Adipose tissue (tissue), 3 donors: ENCODE measurements around the gene SOWAHC. TPM values are rescaled to one million over a fixed set of nuclear protein-coding genes. Genes with fewer than 3 reads are reported as not detected.
"Not testable (repeated sequence)": the region's sequence is repeated elsewhere in the genome, so short reads cannot be mapped to it uniquely, and the experiment has no call there.

Source experiments
- H3K27ac ChIP-seq: one replicate; pipeline ENCODE4 v1.5.1; 2013; ENCODE audit warnings: low read depth, low read length
- WGBS, 3 donors: extraction: QIAGEN DNeasy Blood & Tissue Kit; methylation state at CpG; one replicate each; pipeline ENCODE4 v1.1.7; 2013; 5-methylcytosine and 5-hydroxymethylcytosine counted together
- polyA plus RNA-seq, 3 donors: library from polyadenylated mRNA; stranded (reverse); fragments of 200-250 nt; gene quantifications; one replicate each; pipeline ENCODE4 v1.2.3, GENCODE V29; 2013
- donor health status: healthy with polysubstance abuse.
- donor health status: Bipolar disorder and iron deficiency.
- donor health status: healthy.

The SOWAHC gene
- polyA plus RNA-seq, 3 donors: 1.8 to 6.0 (median 5.3) TPM

DNA sequence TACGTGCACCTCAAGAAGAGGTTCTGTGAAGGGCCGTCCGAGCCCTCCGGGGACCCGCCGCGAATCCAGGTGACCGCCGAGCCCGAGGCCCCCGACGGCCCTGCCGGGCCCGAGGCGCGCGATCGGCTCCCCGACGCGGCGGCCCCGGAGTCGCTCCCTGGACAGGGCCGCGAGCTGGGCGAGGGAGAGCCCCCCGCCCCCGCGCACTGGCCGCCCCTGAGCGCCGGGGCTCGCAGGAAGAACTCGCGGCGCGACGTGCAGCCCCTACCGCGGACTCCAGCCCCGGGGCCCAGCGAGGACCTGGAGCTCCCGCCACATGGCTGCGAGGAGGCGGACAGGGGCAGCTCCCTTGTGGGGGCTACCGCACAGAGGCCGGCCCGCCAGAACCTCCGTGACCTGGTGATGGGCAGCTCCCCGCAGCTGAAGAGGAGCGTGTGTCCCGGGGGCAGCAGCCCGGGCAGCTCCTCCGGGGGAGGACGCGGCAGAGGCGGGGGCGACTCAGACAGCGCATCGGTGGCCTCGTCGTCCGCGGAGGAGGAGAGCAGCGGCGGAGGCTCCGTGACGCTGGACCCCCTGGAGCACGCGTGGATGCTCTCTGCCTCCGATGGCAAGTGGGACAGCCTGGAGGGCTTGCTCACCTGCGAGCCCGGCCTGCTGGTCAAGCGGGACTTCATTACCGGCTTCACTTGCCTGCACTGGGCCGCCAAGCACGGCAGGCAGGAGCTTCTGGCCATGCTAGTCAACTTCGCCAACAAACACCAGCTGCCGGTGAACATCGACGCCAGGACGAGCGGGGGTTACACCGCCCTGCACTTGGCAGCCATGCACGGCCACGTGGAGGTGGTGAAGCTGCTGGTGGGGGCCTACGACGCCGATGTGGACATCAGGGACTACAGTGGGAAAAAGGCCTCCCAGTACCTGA is 812 bp downstream of the SOWAHC start:
- 12 to 19% (median 14%) methylated on average over 70 to 90 of the region's 90 CpGs for WGBS, 3 donors
- no peak overlapping the region for H3K27ac ChIP-seq

GRCh38 chr2:109615637-109616144 is 1.5 kb downstream of the SOWAHC start:
- no peak overlapping the region for H3K27ac ChIP-seq
- WGBS, 3 donors: 62 to 77% (median 71%) methylated on average over 24 of the region's 24 CpGs

- no peak overlapping the region for H3K27ac ChIP-seq
- WGBS, 3 donors: 81 to 88% (median 84%) methylated on average over 5 of the region's 5 CpGs
Observed at GRCh38 chr2:109616184-109616583, 2.0 kb downstream of the SOWAHC start.

DNA sequence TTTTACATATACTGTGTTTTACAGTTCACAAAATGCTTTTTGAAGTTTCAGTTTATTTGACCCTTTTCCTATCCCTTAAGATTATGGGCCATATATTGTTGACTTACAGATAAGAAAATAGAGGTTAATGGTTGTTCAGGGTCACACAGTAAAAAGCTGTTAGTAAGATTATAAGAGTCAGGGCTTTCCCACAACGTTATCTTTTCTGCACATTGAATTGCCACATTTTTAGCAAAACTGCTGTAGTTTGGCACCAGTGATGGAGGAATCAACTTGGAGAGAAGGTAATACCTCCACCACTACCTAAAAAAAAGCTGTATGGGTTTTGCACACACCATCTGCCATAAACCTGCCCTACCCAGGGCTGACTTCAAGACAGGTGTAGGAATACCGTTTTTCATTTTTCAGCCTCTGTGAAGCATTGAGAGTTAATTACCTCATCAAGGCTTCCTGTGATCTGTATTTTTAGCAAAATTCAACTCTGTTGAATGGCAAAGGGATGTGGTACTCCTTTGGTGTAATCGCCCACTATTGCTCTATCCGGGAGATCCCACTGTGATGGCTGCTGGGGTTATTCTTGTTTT is 5.0 kb downstream of the SOWAHC start:
- H3K27ac ChIP-seq: no peak overlapping the region
- 71 to 89% (median 85%) methylated on average over 4 of the region's 4 CpGs for WGBS, 3 donors

- no peak overlapping the region for H3K27ac ChIP-seq
Observed at GRCh38 chr2:109623297-109623696, 9.1 kb downstream of the SOWAHC start.

DNA sequence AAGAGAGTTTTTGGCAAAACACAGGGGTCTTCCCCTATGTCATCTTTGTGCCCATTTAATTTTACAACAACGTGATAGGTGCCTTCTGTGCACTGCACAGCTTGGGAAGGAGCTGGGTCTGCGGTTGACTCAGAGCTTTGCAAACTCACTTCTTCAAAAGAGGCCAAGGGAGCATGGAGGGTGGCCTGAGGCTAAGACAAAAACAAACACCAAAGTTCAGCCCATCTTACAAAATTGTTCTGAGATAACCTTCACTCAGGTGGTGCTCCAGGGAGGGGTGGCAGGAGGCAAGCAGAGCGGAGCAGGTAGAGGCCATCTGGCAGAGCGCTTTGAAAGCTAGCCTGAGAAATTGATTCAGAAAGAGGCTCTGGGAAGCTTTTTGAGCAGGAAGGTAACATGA is 9.8 kb downstream of the SOWAHC start:
- H3K27ac ChIP-seq: no peak overlapping the region
- 94 to 98% (median 97%) methylated on average over 4 of the region's 4 CpGs for WGBS, 3 donors

More at GRCh38 chr2:109623297-109623696, 9.1 kb downstream of the SOWAHC start:
- WGBS, 3 donors: 47 to 79% (median 72%) methylated on average over 5 of the region's 5 CpGs

GRCh38 chr2:109624339-109624738 is 10.2 kb downstream of the SOWAHC start:
- H3K27ac ChIP-seq: no peak overlapping the region
- 75 to 87% (median 86%) methylated on average over 4 of the region's 4 CpGs for WGBS, 3 donors

DNA sequence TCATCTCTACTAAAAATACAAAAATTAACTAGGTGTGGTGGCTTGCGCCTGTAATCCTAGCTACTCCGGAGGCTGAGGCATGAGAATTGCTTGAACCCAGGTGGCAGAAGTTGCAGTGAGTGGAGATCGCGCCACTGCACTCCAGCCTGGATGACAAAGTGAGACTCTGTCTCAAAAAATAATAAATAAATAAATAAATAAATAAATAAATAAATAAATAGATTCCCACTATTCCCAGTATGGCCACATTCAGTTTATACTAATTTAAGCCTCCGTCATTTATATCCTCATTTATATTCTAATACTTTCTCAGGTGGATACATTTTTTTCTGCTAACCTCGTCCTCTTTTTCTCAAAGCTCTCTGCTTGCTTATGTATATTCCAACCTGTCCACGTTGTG is 14.2 kb downstream of the SOWAHC start:
- 78 to 90% (median 78%) methylated on average over 7 of the region's 7 CpGs for WGBS, 3 donors
- H3K27ac ChIP-seq: not testable (repeated sequence)

- H3K27ac ChIP-seq: no peak overlapping the region
- WGBS, 3 donors: 84 to 92% (median 85%) methylated on average over 3 of the region's 3 CpGs
Observed at GRCh38 chr2:109629867-109630266, 15.7 kb downstream of the SOWAHC start.

DNA sequence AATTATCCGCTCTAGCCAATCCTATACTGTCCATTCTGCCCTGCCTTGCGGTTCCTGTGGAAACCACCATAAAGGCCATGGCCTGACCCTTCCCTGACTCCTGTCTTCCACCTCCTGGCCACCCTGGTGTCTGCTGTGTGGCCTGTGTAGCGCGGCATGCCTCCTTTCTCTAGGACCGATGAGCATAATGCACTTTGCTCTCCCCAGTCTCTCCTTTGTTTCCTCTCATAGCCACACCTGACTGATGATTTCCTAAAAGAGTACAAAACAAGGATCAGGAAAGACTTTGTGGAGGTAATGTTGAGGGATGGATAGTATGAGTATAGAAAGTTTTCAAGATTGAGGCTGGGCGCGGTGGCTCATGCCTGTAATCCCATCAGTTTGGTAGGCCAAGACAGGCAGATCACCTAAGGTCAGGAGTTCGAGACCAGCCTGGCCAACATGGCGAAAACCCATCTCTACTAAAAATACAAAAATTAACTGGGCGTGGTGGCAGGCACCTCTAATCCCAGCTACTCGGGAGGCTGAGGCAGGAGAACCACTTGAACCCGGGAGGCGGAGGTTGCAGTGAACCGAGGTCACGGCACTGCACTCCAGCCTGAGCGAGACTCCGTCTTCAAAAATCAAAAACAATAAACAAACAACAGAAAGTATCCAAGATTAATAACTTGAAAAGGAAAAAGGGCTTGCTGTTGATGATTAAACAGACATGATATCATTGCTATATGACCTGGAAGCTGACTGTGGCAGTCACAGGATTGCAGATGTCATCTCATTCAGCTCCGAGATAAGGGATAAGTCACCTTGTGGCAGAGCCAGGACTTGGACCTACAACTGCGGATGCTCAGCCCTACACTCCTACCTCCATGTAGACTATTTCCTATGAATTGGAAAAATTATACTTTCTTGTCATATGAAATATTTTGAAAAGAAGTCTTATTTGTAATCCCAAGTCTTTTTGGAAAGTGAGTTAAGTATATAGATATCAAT is 16.6 kb downstream of the SOWAHC start:
- H3K27ac ChIP-seq: no peak overlapping the region
- WGBS, 3 donors: 85 to 97% (median 93%) methylated on average over 19 of the region's 19 CpGs

DNA sequence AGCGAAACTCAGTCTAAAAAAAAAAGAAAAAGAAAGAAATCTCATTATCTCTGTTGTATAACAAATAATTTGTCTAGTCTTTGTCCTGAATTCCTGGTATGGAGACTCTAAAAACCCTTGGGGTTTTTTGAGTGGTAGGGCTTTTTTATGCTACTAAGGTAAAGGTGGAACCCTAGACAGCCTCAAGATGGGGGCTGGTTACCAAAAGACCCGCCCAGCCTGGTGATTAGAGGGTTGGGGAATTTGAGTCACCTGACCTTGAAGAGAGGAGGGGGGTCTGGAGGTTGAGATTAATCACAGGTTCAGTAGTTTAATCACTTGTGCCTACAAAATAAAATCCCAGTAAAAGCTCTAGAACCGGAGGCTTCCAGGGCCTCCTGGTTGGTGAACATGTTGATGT is 17.6 kb downstream of the SOWAHC start:
- 62 to 86% (median 76%) methylated on average over 3 of the region's 3 CpGs for WGBS, 3 donors
- H3K27ac ChIP-seq: no peak overlapping the region

DNA sequence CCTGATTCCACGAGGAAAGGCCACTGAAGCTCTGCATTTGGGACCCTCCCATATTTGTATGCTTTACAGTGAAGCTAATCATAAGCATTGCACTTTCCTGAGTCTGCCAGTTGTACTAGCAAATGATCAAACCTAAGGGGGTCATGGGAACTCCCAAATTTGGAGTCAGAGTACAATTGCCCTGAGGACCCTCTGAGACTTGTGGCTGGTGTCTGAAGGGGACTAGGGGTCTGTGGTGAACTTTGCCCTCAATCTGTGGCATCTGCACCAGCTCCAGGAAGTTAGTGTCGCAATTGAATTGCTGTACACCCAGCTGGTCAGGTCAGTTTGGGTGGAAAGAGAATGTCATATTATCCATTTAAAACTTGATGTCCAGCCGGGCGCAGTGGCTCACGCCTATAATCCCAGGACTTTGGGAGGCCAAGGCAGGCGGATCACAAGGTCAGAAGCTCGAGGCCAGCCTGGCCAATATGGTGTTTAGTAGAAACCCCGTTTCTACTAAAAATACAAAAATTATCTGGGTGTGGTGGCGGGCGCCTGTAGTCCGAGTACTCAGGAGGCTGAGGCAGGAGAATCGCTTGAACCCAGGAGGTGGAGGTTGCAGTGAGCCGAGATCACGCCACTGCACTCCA is 18.1 kb downstream of the SOWAHC start:
- WGBS, 3 donors: 82 to 88% (median 88%) methylated on average over 13 to 14 of the region's 14 CpGs
- H3K27ac ChIP-seq: no peak overlapping the region

DNA sequence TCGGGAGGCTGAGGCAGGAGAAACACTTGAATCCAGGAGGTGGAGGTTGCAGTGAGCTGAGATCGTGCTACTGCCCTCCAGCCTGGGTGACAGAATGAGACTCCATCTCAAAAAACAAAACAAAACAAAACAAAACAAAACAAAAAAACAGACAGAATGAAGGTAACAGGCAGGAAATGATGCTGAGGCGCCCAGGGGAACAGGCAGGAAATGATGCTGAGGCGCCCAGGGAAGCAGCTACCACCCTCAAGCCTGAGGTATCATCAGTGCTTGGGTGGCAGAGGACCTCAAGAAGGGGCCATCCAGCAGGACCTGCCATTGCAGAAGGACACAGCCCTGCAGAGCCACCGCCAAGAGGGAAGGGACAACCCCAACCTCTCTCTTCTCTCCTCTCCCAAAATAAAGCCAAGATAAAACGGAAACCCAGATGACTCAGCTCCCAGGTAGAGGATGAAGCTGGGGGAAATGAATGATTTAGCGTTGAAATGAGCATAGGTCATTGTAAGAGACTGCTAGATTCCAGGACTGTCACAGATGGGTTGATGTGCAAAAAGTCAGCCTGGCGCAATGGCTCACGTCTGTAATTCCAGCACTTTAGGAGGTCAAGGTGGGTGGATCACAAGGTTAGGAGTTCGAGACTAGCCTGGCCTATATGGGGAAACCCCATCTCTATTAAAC is 19.3 kb downstream of the SOWAHC start:
- 89 to 93% (median 91%) methylated on average over 10 of the region's 10 CpGs for WGBS, 3 donors
- no peak overlapping the region for H3K27ac ChIP-seq

- 88 to 94% (median 93%) methylated on average over 11 of the region's 11 CpGs for WGBS, 3 donors
- H3K27ac ChIP-seq: no peak overlapping the region
Observed at GRCh38 chr2:109635426-109636304, 21.5 kb downstream of the SOWAHC start.

- 86 to 90% (median 90%) methylated on average over 1 of the region's 1 CpG for WGBS, 3 donors
- H3K27ac ChIP-seq: no peak overlapping the region
Observed at GRCh38 chr2:109636317-109636716, 22.2 kb downstream of the SOWAHC start.

DNA sequence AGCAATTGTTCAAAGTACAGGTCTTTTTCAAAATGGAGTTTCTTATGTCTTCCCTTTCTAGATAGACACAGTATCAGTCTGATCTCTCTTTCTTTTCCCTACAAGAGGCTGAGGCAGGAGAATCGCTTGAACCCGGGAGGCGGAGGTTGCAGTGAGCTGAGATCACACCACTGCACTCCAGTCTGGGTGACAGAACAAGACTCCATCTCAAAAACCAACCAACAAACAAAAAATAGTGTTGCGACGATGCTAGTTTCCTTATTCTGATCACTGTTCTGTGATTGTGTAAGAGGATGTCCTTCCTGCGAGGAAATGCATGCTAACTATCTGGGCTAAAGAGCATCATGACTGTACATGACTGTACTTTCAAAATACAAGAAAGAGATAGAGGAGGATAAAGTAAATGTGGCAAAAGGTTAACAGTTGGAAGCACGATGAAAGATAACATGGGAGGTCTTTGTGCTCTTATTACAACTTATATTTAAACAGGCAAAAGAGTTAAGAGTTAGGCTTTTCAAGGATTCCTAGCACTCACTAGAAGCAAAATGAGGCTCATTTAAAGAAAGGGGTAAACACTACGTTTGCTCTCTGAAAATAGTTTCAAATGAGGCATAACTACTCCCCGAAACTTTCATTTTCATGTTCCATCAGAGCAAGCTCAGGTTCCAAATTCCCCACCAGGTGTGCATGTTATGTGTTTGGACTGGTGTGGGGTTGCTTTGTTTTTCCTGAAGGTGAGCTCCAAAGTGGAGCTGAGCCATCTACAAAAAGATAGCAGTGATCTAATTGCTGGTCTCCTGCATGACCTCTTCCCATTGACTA is 23.8 kb downstream of the SOWAHC start:
- WGBS, 3 donors: 55 to 79% (median 58%) methylated on average over 9 of the region's 9 CpGs
- no peak overlapping the region for H3K27ac ChIP-seq
